Measurements from ENCODE around the gene MEOX1.
A peak's percentile ranks its signal among the peaks of the same experiment; 100 is the strongest.
"Not testable (repeated sequence)": the region's sequence is repeated elsewhere in the genome, so short reads cannot be mapped to it uniquely, and the experiment has no call there.

The MEOX1 gene

DNA sequence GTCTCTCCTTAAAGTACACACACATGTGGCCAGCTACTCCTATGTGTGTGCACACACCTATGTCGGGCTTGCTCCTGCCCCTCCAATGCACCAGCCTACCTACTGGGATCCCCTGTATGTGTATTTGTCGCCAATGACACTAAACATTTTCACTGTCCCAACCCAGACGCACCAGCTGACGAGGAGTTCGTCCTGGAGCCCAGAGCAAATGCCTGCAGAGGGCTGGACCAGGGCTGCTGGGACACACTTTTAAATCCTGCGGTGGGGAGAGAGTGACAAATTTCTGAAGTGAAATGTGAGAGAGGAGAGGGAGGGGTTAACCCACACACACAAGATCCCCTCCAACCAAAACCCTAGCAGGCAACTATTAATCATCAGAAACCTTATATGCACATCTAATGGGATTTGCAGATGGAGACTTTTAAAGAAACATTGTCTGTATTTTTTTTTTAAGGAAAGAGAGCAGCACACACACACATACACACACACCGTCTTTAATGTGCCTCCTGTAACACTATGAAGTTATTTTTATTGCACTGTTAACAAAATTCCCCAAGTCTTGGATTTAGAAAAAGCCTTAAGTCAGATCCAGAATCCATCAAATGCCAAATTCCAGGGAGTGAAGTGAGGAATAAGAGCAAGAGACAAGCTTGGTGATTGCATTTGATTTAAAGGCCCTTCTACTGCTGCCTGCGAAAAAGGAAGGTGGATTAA lies at the start of gene MEOX1:
TSS of gene MEOX1 (minus strand) at position 224 of the 714 bp plus-strand sequence. CDS start 388 bp downstream, outside the sequence.
- DNase-seq (ENCODE audit: low read depth) = peak; percentile 47

DNA sequence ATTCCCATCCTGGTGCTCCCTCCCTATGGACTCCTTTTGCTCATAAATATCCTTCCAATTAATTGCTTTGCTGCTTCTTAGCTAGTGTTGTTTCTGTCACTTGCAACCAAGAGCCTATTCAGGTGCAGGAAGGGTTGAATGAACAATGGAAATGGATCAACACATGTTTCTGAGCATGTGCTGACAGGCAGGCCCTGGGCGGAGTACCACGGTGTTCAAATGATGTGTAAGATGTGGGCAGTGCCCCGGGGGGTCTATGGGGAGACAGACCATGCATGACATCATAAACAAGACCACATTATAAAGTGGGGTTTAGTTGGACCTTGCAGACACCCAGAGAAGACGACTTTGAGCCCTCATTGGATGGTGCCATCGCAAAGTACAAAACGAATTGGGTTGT lies 48.4 kb upstream of the MEOX1 start:
- no peak for DNase-seq (ENCODE audit: low read depth)

DNA sequence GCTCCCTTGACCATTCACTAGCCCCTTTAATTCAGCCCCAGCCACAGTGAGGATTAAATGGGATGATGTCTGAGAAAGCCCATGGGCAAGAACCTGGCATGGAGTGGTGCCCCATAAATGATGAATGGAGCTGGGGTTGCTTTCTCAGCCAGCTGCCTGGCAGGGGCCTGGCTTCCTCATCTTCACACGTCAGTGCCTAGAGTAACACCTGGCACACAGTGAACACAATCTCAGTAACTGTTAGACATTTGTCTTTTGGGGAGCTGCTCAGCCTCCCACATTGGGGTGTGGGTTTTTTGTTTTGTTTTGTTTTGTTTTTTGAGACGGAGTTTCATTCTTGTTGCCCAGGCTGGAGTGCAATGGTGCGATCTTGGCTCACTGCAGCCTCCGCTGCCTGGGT lies 47.5 kb upstream of the MEOX1 start:
- DNase-seq (ENCODE audit: low read depth) = no peak

DNA sequence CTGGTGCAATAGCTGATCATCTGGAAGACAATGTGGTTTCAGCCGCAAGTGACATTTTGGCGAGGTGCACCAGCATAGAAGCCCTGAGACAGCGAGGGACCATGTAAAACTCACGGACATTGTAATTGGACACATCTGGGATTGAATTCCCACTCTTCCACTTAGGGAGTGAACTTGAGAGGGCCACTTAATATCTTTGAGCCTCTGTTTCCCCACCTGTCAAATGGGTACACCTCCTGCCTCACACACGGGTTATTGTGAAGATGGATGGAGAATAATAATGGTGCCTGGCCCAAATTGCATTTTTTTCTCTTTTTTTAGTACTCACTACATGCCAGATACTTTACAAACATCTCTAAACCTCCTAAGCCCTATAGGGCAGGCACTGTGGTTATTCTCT lies 45.5 kb upstream of the MEOX1 start:
- no peak for DNase-seq (ENCODE audit: low read depth)

DNA sequence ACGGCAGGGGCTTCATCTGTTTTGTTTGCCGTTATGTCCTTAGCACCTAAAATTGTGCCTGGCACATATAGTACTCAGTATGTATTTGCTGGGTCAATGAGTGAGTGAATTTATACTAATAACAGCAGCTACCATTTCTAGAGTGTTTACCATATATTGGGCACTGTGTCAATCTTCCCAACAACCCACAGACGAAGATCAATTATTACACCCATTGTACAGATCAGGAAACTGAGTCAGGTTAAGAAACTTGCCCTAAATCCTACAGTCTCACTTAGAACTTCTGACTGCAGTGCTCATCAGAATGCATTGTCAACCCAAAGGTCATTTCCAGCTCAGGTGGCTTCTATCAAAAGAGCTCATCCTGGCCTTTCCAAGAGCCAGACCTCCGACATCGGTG lies 44.5 kb upstream of the MEOX1 start:
- no peak for DNase-seq (ENCODE audit: low read depth)

DNA sequence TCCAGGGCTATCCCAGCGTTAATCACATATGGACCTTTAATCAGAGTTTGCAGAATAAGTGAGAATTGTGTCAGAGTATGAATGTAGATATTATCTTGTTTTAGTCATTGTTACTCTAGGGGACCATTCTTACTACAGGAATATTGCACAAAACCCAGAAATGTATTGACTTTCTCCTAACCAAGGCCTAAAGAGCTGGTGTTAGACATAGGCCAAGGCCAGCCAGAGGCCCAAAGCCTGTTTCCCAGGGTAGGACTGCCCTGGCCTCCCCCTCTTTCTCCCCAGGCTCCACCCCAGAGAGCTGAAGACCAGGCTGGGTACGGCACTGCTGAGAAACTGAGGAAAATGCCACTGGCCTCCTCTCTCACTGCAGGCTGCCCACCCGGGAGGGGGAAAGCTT lies 41.9 kb upstream of the MEOX1 start:
- no peak for DNase-seq (ENCODE audit: low read depth)

DNA sequence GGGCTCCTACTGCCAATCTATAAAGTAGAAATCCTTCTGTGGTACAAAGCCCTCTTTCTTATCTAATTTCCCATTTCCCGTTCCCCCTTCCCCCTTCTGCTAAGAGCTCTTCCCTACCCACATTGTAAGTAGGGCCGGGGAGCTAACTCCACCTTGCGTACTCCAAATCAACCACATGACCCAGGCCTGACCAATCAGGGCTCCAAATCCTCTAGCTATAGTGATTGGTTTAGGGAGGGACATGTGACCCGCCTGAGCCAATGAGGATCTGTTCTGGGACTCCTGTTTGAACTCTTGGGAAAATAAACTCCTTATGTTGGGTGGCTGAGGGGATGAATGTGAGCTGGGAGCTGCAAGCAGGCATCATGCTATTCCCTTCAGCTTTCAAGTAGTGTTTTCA lies 40.9 kb upstream of the MEOX1 start:
- DNase-seq (ENCODE audit: low read depth) = no peak

DNA sequence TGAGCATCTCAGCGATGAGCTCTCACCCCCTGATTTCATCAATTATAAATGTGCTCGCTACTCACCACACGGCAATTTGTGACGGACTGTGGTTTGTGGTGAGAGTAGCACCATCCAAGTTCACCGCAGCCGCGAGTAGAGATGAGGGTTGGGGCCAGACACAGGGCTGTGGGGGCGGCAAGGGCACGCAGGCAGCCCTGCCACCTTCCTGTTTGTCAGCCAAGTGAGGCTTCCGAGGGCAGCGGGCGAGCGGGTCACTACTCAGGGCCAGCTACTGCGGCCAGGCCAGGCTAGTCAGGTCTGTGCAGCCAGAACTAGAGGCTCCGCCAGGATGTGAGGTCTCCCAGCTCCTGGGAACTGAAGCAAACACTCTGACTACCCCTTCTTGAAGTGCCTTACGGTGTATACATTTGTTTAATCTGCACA lies 39.6 kb upstream of the MEOX1 start:
- DNase-seq (ENCODE audit: low read depth) = peak; percentile 76

DNA sequence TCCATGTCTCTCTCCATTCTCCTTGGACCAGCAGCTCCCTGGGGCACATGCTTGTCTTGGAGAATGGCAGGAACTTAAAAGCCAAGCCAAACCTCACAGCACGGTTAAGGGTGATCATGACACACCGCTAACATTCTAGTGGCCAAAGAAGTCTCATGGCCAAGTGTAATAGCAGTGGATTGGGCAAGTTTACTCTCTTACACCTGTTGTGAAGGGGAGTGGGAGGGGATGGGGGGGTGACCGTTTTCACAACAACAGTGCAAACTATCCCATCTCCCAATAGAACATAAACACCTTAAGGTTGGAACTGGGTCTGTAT lies 37.7 kb upstream of the MEOX1 start:
- no peak for DNase-seq (ENCODE audit: low read depth)

DNA sequence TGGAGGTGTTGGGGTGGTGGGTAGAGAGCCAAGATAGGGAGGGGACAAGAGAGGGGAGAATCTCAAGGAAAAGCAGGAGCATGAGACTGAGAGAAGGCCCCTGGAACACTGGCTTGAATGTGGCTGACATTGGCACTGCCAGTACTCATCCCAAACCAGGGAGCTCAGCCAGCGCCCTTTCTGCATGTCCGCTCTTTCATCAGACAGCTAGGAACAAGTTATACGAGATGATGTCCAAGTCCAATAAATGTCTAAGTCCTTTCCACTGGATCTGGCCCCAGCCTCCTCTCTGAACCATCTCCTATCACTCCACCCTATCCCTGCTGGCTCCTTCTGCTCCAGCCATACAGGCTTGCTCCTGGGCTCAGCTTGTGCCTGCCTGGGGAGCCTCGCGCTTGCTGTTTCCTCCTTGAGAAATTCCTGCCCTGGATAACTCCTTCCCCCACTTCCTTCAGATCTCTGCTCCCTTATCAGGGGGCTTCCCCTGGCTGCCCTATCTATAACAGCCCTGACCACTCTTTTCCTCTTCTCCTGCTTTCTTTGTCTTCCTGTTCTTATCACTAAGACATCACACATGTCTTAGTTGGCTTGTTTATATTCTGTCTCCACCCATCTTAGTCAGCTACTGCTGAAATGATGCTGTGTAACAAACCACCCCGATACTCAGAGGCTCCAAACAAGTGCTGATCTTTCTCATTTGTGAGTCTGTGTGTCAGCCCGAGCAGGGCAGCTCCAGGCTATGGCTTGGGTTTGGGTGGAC lies 37.1 kb upstream of the MEOX1 start:
- DNase-seq (ENCODE audit: low read depth) = no peak

DNA sequence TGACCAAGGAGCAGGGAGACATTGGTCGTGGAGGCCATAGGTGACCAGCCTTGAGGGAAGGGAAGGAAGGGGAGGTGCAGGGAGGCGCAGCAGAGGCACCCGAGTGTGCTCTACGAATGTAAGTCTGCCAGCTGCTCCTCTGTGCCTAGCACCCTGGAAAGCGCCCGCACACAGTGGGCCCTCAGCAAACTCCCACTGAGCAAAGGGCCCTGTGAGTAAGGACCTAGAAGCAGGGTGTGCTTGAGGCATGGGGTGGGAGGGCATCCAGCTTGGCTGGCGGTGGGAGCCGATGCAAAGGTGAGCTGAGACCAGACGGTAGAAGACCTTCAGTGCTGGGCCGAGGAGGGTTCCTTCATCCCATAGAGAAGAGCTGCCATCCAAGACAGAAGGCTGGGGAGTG lies 36.2 kb upstream of the MEOX1 start:
- DNase-seq (ENCODE audit: low read depth) = no peak

DNA sequence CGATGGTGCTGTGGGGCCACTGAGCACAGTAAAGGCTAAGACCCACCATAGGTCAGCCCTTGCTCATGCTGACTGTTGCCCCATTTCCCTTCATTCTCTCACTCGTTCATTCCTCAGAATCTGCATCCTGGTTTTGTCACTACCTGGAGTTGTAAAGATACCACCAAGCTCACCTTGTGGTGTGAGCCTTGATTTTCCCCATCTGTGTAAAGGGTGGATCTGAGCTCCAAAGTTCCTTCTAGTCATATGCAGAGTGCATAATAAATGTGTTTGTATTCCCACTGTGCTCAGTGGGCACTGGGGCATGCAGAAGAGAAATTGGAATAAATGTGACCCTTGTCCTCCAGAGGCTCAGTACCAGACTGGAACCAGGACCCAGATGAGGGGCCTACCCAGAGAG lies 35.2 kb upstream of the MEOX1 start:
- no peak for DNase-seq (ENCODE audit: low read depth)

DNA sequence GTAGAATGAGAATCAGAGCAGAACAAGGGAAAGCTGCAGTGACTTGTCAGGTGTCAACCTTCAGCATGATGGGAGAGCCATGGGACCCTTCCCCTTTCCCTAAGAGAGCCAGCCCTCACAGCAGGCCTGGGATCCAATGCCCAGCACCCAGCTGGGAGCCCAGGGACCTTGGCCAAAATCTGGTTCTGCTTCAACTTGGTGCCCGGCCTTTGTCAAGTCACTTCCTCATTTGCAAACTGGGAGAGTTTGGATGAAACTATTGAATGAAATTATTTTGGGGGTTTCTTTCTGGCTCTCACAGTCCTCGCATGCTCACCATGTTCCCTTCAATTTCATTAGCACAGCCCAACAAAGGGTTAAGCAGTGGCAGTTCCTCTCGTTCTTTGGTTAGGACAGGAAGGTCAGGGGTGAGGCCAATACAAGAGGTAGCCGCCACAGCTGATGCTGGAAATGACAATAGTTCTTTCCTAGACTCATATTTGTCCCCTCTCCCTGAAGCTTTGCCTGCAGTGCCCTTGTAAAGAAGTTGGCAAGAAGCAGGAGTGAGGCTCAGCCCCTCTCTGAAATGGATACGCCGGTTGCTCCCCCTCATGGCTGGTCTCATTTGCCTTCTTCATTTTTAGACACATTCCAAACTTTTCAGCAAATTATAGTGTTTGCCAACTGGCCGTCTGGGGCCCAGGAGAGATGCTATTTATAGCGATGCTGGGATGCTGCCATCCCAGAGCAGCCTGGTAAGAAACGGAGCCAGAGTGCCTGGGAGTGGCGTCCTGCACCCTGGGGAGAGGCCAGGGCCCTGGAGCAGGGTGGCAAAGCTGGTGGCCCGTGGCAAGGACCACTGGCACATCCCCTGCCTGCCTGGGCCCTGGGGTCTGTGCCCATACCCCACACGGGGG lies 34.5 kb upstream of the MEOX1 start:
- DNase-seq (ENCODE audit: low read depth) = no peak

DNA sequence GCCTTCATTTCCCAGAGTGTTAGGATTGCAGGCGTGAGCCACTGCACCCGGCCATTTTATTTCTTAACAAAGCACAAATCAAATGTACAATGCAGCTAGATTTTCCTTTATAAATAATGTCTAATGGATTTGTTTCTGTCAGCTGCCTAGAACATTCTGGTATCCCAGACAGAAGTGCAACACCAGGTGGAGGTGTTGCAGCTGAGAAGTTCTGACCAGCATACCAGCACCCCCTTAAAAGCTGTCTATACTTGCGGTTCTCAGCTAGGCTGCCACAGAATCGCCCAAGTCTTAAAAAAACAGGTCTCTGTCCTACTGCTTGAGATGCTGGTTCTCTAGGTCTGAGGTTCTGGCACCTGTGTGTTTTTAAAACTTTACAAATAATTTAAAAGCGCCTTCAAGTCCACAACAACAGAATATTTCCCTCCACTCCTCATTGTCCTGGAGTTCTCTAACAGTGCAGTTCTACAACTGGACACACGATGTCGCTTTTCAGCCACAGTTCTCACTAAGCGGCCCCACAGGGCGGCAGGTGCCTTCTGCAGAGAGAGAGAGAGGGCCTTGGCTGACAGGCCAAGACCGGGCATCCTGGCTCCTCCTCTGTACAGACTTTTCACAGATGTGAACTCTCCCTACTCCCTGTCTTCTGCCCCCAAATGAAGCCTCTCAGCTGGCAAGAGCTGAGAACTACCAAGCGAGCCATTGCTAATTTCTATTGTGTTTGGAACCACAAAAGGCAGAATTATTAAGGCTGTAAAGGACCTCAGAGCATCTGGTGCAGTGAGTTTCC lies 32.6 kb upstream of the MEOX1 start:
- DNase-seq (ENCODE audit: low read depth) = no peak

DNA sequence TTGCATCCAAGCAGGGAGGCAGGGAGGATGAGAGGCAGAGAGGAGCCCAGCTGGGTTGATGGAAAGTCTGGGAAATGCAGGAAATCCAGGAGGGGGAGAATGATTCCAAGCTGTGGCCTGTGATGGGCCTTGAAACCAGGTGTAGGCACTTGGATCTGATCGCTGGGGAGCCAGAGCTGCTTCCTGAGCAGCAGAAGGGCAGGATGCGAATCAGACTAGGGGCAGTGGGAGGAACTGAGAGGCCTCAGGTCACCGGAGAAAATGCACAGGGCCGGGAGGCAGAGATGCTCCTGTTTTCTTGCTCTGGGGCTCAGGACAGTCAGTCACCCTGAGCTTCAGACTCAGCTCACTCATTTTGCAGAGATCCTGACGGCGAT lies 29.6 kb upstream of the MEOX1 start:
- DNase-seq (ENCODE audit: low read depth) = no peak

DNA sequence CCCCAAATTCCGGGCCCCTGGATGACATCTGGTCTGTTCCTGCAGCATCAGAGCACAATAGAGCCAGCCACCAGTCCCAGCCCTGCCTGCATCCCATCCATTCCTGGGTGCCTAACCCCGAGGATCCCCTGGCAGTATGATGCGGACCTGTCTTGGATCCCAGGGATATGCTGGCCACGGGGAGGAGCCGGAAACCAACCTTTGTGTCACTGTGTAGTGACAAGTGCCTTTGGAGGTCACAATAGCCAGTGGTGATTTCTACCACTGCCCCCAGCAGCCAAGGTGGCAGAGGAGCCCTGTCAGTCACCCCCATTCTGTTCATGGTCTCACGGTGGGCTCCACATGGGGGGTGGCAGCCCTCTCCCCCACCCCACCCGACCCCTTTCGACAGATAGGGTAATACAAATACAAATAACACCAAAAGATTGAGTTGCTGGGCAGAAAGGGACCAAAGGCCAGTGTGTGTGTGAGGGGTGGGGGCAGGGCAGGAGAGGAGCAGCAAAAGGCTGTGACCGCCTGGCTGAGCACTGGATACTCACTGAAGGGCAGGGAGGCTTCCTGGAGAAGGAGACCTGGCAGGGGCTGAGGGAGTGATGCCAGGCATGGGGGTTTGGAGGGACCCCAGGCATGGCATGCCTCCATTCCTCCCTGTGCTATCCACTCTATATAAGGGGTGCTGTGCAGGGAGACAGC lies 29.0 kb upstream of the MEOX1 start:
- DNase-seq (ENCODE audit: low read depth) = no peak

DNA sequence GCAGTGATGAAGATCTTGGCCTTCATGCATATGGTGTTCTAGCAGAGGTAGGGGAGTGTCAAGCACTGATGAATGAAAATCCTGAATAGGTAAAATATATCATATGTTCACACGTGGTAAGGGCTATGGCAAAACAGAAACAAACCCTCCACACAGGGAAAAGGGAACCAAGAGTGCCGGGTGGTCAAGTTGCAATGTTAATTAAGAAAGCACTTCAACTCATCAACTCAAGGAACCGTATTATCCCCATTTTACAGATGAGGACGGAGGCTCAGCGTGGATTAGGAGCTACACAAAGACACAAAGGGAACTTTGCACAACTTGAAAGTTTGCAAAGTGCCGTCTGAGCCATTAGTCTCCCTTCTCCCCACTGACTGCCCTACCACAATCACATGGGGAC lies 28.1 kb upstream of the MEOX1 start:
- DNase-seq (ENCODE audit: low read depth) = no peak

DNA sequence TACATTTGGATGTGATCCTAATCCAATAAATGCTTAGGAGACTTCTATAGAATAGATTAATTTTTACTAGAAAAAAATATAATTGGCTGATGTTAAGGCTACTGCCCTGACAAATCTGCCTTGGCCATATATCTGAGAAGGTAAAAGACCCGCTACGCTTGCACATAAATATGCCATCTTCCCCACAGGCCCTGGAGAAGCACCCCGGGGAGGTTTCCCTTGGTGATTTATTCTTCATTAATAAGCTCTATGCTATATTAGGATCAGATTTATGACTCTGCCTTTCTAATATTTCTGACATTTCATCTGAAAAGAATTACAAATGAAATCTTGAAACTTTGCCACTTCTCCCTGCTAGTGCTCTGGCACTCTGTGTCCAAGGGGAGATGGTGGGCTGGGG lies 27.4 kb upstream of the MEOX1 start:
- no peak for DNase-seq (ENCODE audit: low read depth)

DNA sequence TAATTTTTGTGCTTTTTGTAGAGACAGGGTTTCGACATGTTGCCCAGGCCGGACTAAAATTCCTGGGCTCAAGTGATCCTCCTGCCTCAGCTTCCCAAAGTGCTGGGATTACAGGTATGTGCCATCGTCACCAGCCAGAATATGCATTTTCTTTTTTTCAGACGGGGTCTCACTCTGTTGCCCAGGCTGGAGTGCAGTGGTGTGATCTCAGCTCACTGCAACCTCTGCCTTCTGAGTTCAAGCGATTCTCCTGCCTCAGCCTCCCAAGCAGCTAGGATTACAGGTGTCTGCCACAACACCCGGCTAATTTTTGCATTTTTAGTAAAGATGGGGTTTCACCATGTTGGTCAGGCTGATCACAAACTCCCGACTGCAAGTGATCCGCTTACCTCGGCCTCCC lies 25.2 kb upstream of the MEOX1 start:
- not testable (repeated sequence) for DNase-seq (ENCODE audit: low read depth)

DNA sequence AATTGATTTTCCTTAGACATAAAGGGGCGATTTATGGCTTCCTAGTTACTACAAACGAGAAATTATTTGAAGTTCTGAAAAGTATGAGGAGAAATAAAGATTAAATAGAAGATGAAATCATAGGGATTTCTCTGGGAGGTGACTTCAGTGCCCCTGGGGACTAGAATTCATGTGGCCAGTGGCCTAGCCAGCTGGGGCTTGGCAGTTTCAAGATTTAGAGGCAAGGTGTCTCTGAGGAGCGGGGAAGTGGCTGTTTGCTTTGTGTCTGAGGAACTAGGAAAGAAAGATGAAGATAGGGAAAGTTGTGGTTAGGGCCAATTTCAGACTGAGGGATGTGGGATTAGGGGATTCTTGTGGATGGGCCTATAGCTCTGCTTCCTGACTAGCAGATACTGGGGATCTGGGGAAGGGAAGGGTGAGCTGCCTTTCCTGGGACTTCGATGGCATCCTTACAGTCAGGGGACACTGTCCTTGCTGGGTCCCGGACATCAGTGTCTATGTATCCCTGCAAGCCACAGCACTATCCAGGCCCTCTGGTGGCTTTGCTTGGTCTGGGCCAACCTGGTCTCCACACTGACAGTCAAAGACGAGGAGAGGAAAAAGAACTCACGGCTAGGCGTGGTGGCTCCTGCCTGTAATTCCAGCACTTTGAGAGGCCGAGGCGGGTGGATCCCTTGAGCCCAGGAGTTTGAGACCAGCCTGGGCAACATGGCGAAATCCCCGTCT lies 22.4 kb upstream of the MEOX1 start:
- no peak for DNase-seq (ENCODE audit: low read depth)

DNA sequence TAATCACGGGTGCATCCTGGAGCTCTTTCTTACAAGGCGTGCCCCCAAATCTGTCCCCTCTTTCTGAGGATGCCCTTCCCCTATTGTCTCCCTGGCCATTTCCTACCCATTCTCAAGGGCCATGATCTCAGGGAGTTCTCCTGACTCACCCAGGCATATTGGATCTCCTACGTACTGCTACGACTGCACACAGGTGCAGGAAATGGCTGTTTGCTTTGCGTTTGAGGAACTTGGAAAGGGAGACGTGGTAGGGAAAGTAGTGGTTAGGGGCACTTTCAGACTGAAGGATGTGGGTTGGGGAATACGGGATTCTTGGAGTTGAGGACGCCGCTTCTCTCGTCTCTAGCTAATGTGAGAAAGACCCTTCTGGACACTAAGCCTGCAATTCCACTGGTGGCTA lies 18.7 kb upstream of the MEOX1 start:
- no peak for DNase-seq (ENCODE audit: low read depth)

Data from non-pigmented ciliary epithelial cell (primary cell).